GM12878 (cell line): Measurements from ENCODE around the gene SEPTIN5. TPM values are rescaled to one million over a fixed set of nuclear protein-coding genes. Genes with fewer than 3 reads are reported as not detected.

Experiments
- ATAC-seq: fragments of 200-7000 bp; cut with Tn5 transposase; 3 replicates; pipeline ENCODE4 v1.9.1; 2020; ENCODE audit warnings: mild to moderate bottlenecking, moderate library complexity
- BruUV-seq: library from RNA; stranded (reverse); fragments of 400-500 nt; replicated peaks from 2 replicates; lab custom pipeline; 2021; lab: Mats Ljungman, UMichigan
- CTCF ChIA-PET: fragments of 300-600 bp; sonication (Branson Sonifier 250); formaldehyde crosslinking; extraction: SDS; loops from one replicate; lab custom pipeline; 2021; ENCODE audit warnings: inconsistent platforms; lab: Yijun Ruan, JAX
- POLR2A ChIA-PET: fragments of 350-600 bp; formaldehyde crosslinking; extraction: SDS; loops from one replicate; lab custom pipeline; 2021; ENCODE audit warnings: inconsistent platforms; lab: Charles Lee
- RAD21 ChIA-PET: fragments of 300-600 bp; sonication (Branson Sonifier 250); formaldehyde crosslinking; loops from one replicate; lab custom pipeline; 2023; ENCODE audit warnings: antibody characterized with exemption; ENCODE audit not compliant: unreplicated experiment; lab: Charles Lee
- SMC1A ChIA-PET: fragments of 300-600 bp; sonication (Branson Sonifier 250); formaldehyde crosslinking; loops from one replicate; lab custom pipeline; 2023; ENCODE audit not compliant: unreplicated experiment, uncharacterized antibody; lab: Charles Lee
- DNase-seq: peaks from one replicate; pipeline ENCODE4 v3.0.0-alpha.2; 2011; ENCODE audit warnings: low read depth, low spot score
- FAIRE-seq: peaks from 3 replicates; lab custom pipeline; 2011; peaks lifted over from hg19 to GRCh38; lab: Jason Lieb, UNC
- H2AFZ ChIP-seq: 2 replicates; pipeline ENCODE4 v1.6.0; 2011; ENCODE audit warnings: low read depth, low read length, control low read depth; ENCODE audit not compliant: control insufficient read depth
- H3K27ac ChIP-seq: 2 replicates; pipeline ENCODE4 v1.5.1; 2011; ENCODE audit warnings: control low read depth; ENCODE audit not compliant: control insufficient read depth, insufficient read depth
- H3K27me3 ChIP-seq, 2 experiments: replicated peaks in 1 of 2; 2 replicates each; pipeline versions ENCODE4 v1.6.0 to v1.6.1; 2011; ENCODE audit warnings: low read length in 1 of 2; ENCODE audit not compliant: control insufficient read depth in 2 of 2, insufficient read depth in 2 of 2
- H3K36me3 ChIP-seq, 2 experiments: 2 replicates each; pipeline ENCODE4 v1.5.1; 2011; ENCODE audit warnings: low read length in 1 of 2; ENCODE audit not compliant: control insufficient read depth in 2 of 2, insufficient read depth in 2 of 2
- H3K4me1 ChIP-seq: 2 replicates; pipeline ENCODE4 v1.6.1; 2011; ENCODE audit warnings: mild to moderate bottlenecking, low read length, moderate library complexity, mixed read lengths; ENCODE audit not compliant: control insufficient read depth, insufficient read depth
- H3K4me2 ChIP-seq: 2 replicates; pipeline ENCODE4 v1.6.0; 2011; ENCODE audit warnings: control low read depth; ENCODE audit not compliant: control insufficient read depth, insufficient read depth
- H3K4me3 ChIP-seq: fragments of 200-600 bp; sonication (generic); 2 replicates; pipeline ENCODE4 v1.5.1; 2016
- H3K79me2 ChIP-seq: 2 replicates; pipeline ENCODE4 v1.6.0; 2011; ENCODE audit warnings: low read length; ENCODE audit not compliant: control insufficient read depth, insufficient read depth
- H3K9ac ChIP-seq: 2 replicates; pipeline ENCODE4 v1.8.0; 2011; ENCODE audit warnings: low read length, control low read depth, mixed read lengths; ENCODE audit not compliant: control insufficient read depth, insufficient read depth
- H3K9me3 ChIP-seq: replicated peaks from 3 replicates; pipeline ENCODE4 v1.5.1; 2011; ENCODE audit warnings: mild to moderate bottlenecking, low read length; ENCODE audit not compliant: control insufficient read depth, insufficient read depth
- H4K20me1 ChIP-seq: 2 replicates; pipeline ENCODE4 v1.6.0; 2011; ENCODE audit not compliant: control insufficient read depth, insufficient read depth
- WGBS: methylation state at CpG from one replicate; pipeline ENCODE4 v1.1.6; 2016; ENCODE audit warnings: low lambda C conversion rate; ENCODE audit not compliant: insufficient replicate concordance, insufficient coverage; ENCODE audit errors: missing lambda C conversion rate; 5-methylcytosine and 5-hydroxymethylcytosine counted together
- in situ Hi-C: fragments of 300-500 bp; cut with MboI; formaldehyde crosslinking; loops from 9 replicates; pipeline ENCODE4 v1.14.3; 2018; ENCODE audit warnings: mixed read lengths
- intact Hi-C: fragments of 100-400 bp; cut with micrococcal nuclease; formaldehyde crosslinking; loops from one replicate; pipeline ENCODE4 v1.14.2; 2022; ENCODE audit not compliant: unreplicated experiment
- polyA plus RNA-seq, 11 experiments: library from polyadenylated mRNA; depleted of rRNA in 4 of 11; unstranded in 6 of 11; stranded (reverse) in 5 of 11; fragments of >200 nt; fragmentation: Nextera tagmentation in 4 of 11; fragmentation: Illumina TruSeq in 1 of 11; extraction: Ambion mirVana in 4 of 11; extraction: Trizol in 1 of 11; gene quantifications; 1 replicate in 1 of 11; 2 replicates in 10 of 11; pipeline versions ENCODE4 v1.2.1 to v1.2.3, GENCODE V29; 2011 to 2016; ENCODE audit warnings: inconsistent platforms in 2 of 11, missing spikeins in 2 of 11, low read depth in 1 of 11
- total RNA-seq, 4 experiments: library from RNA; depleted of rRNA in 3 of 4; stranded (reverse); fragments of >200 nt in 3 of 4; fragmentation: Illumina TruSeq in 1 of 4; extraction: Trizol in 1 of 4; gene quantifications; 2 replicates each; pipeline versions ENCODE4 v1.2.1 to v1.2.3, GENCODE V29; 2013 to 2021
- TF ChIP-seq, protein P1 (sequence below): fragments of 450-650 bp; IDR thresholded peaks from 2 replicates; pipeline ENCODE4 v1.6.1; 2017; ENCODE audit warnings: mild to moderate bottlenecking, low read depth, inconsistent platforms; ENCODE audit not compliant: poor library complexity, severe bottlenecking

Gene SEPTIN5
- total and polyA plus RNA-seq, 10 of the 15 experiments (the other 5 are each of a cell fraction or from before 2014, with no cell fraction given), result 0.13 to 1.1 (median 0.34) TPM; not detected in 5

DNA sequence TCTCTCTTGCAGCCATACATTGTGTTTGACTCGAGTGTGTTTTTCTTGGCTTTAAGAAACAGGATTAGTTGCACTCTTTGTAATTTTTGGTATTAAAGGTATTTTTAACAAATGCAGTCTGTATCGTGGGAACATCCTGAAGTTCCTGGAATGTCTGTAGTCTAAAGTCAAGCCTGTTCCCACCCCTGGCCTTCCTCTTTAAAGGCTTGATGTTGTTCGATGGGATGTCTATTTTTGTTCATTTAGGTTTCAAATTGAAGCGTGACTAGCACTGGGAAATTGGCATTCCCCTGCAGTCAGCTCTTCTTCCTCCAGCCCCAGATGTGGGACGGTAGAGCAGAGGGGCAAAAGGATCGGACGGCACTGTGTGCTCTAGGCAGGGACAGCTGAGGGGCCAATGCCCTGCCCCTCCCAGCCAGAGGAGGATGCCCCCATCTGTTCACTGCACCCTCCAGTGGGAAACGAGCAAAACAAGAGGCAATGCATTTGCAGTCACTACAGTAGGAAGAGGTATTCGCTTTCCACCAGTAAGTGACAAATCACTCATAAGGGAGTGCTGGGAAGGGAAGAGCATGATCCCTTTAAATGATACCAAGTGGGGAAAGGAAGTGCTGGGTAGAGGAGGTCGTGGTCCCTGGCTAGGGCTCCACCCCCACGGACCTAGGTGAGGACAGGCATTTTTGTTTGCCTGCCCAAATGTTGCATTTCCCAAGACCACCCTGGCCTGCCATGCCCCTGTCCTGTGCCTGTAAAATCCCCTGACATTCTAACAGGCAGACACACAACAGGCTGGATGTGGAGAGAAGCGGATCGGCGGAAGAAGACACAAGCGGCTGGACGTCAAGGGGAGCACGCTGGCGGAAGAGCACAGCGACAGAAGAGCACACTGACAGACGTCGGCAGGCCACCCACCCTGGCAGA lies 47.4 kb upstream of the SEPTIN5 start:
- H4K20me1 ChIP-seq, result no peaks in the 10 kb centered on the region
- POLR2A ChIA-PET, result no interaction called here
- H2AFZ ChIP-seq, result no peak overlapping the region
- no peak overlapping the region for H3K4me2 ChIP-seq
- no TSS peak for BruUV-seq
- SMC1A ChIA-PET, result no interaction called here
- H3K9me3 ChIP-seq, result no peaks in the 10 kb centered on the region
- no peak for FAIRE-seq
- TF ChIP-seq, protein P1, sequence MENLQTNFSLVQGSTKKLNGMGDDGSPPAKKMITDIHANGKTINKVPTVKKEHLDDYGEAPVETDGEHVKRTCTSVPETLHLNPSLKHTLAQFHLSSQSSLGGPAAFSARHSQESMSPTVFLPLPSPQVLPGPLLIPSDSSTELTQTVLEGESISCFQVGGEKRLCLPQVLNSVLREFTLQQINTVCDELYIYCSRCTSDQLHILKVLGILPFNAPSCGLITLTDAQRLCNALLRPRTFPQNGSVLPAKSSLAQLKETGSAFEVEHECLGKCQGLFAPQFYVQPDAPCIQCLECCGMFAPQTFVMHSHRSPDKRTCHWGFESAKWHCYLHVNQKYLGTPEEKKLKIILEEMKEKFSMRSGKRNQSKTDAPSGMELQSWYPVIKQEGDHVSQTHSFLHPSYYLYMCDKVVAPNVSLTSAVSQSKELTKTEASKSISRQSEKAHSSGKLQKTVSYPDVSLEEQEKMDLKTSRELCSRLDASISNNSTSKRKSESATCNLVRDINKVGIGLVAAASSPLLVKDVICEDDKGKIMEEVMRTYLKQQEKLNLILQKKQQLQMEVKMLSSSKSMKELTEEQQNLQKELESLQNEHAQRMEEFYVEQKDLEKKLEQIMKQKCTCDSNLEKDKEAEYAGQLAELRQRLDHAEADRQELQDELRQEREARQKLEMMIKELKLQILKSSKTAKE, result no peak
- H3K36me3 ChIP-seq, result no peaks in the 10 kb centered on the region
- intact Hi-C loops (no loop called here), in situ Hi-C loops (no loop called here)
- WGBS, result 40% methylated on average over 21 of the region's 21 CpGs
- H3K9ac ChIP-seq, result no peak overlapping the region
- H3K27me3 ChIP-seq, result no peaks in the 10 kb centered on the region; a peak in 2 of 4 replicates
- no peak overlapping the region for H3K4me3 ChIP-seq
- H3K4me1 ChIP-seq, result no peaks in the 10 kb centered on the region
- RAD21 ChIA-PET, result no interaction called here
- H3K27ac ChIP-seq, result no peak overlapping the region
- no peak for DNase-seq
- CTCF ChIA-PET, result interaction anchor here (1.2 kb wide), 1 partner anchor 14 kb away, joined by 3 read pairs; no protein-coding TSS in a partner anchor
- H3K79me2 ChIP-seq, result no peaks in the 10 kb centered on the region
- no peak for ATAC-seq
